Measurements from ENCODE around the gene ADM2. TPM values are rescaled to one million over a fixed set of nuclear protein-coding genes. Genes with fewer than 3 reads are reported as not detected.

ADM2 gene
- total RNA-seq, 2 donors from 2014 or later, result 4.0 to 4.2 TPM

GRCh38 chr22:50446708-50447575 is 34.4 kb upstream of the ADM2 start:
- Mint-ChIP-seq H3K4me1 (no peaks in the 10 kb centered on the region), H3K9me3 (no peaks in the 10 kb centered on the region), H3K36me3 (ENCODE audit: low read depth) (peaks cover 52% of the 10 kb centered on the region), H3K27ac (no peak overlapping the region), H3K4me3 (no peak overlapping the region), H3K27me3 (ENCODE audit: insufficient read depth) (no peaks in the 10 kb centered on the region)
- Histone ChIP-seq H3K27me3 (ENCODE audit: control insufficient read depth, insufficient read depth, low read length, poor library complexity, severe bottlenecking) (no peaks in the 10 kb centered on the region), H3K9me3 (ENCODE audit: control insufficient read depth, low read length) (no peaks in the 10 kb centered on the region), H3K9ac (ENCODE audit: extremely low read depth, low read length, poor library complexity, severe bottlenecking) (no peak overlapping the region), H3K27ac (ENCODE audit: low read depth, low read length) (no peak overlapping the region), H3K4me3 (ENCODE audit: low read length) (no peak overlapping the region), H3K4me1 (ENCODE audit: control insufficient read depth, insufficient read depth, low read length) (no peaks in the 10 kb centered on the region), H3K36me3 (ENCODE audit: control insufficient read depth, insufficient read depth, low read length) (peaks cover 40% of the 10 kb centered on the region)
- DNase-seq, result no peak
- peak; percentile 19 for TF ChIP-seq CTCF (conservative IDR thresholded peaks at IDR 0.05)
- 94 to 96% methylated on average over 41 to 54 of the region's 54 CpGs for WGBS, 2 experiments (ENCODE audit: insufficient coverage in 1 of 2, insufficient read length in 1 of 2)

- WGBS, 2 experiments (ENCODE audit: insufficient coverage in 1 of 2, insufficient read length in 1 of 2), result 96 to 98% methylated on average over 14 to 27 of the region's 27 CpGs
- TF ChIP-seq CTCF (conservative IDR thresholded peaks at IDR 0.05), result no peak
- H3K27ac Mint-ChIP-seq, result peak overlapping the region; percentile 36
These were observed 33.5 kb upstream of the ADM2 start for GRCh38 chr22:50447576-50448551.

GRCh38 chr22:50452649-50453048 is 28.7 kb upstream of the ADM2 start:
- no peak overlapping the region for H3K27ac ChIP-seq (ENCODE audit: low read depth, low read length)
- H3K36me3 Mint-ChIP-seq (ENCODE audit: low read depth), result peaks cover 63% of the 10 kb centered on the region

More at GRCh38 chr22:50447576-50448551, 33.5 kb upstream of the ADM2 start:
- H3K4me3 Mint-ChIP-seq, result no peak overlapping the region
- Histone ChIP-seq H3K36me3 (ENCODE audit: control insufficient read depth, insufficient read depth, low read length) (peaks cover 43% of the 10 kb centered on the region), H3K27ac (ENCODE audit: low read depth, low read length) (no peak overlapping the region), H3K27me3 (ENCODE audit: control insufficient read depth, insufficient read depth, low read length, poor library complexity, severe bottlenecking) (no peaks in the 10 kb centered on the region), H3K4me3 (ENCODE audit: low read length) (no peak overlapping the region), H3K4me1 (ENCODE audit: control insufficient read depth, insufficient read depth, low read length) (no peaks in the 10 kb centered on the region), H3K9me3 (ENCODE audit: control insufficient read depth, low read length) (no peaks in the 10 kb centered on the region), H3K9ac (ENCODE audit: extremely low read depth, low read length, poor library complexity, severe bottlenecking) (no peak overlapping the region)
- H3K27me3 Mint-ChIP-seq (ENCODE audit: insufficient read depth), result no peaks in the 10 kb centered on the region
- H3K9me3 Mint-ChIP-seq, result no peaks in the 10 kb centered on the region
- DNase-seq, result no peak
- H3K4me1 Mint-ChIP-seq, result no peaks in the 10 kb centered on the region
- peaks cover 55% of the 10 kb centered on the region for H3K36me3 Mint-ChIP-seq (ENCODE audit: low read depth)

More at GRCh38 chr22:50452649-50453048, 28.7 kb upstream of the ADM2 start:
- no peaks in the 10 kb centered on the region for H3K9me3 Mint-ChIP-seq
- no peak overlapping the region for H3K9ac ChIP-seq (ENCODE audit: extremely low read depth, low read length, poor library complexity, severe bottlenecking)
- no peak for DNase-seq
- peaks cover 59% of the 10 kb centered on the region for H3K36me3 ChIP-seq (ENCODE audit: control insufficient read depth, insufficient read depth, low read length)
- H3K4me3 Mint-ChIP-seq, result no peak overlapping the region
- no peak overlapping the region for H3K4me3 ChIP-seq (ENCODE audit: low read length)
- no peak for TF ChIP-seq CTCF (conservative IDR thresholded peaks at IDR 0.05)
- H3K27me3 ChIP-seq (ENCODE audit: control insufficient read depth, insufficient read depth, low read length, poor library complexity, severe bottlenecking), result no peaks in the 10 kb centered on the region
- H3K9me3 ChIP-seq (ENCODE audit: control insufficient read depth, low read length), result no peaks in the 10 kb centered on the region
- H3K4me1 ChIP-seq (ENCODE audit: control insufficient read depth, insufficient read depth, low read length), result no peaks in the 10 kb centered on the region
- H3K27ac Mint-ChIP-seq, result no peak overlapping the region
- no peaks in the 10 kb centered on the region for H3K27me3 Mint-ChIP-seq (ENCODE audit: insufficient read depth)
- WGBS, 2 experiments (ENCODE audit: insufficient coverage in 1 of 2, insufficient read length in 1 of 2), result 88 to 100% methylated on average over 1 to 5 of the region's 5 CpGs
- H3K4me1 Mint-ChIP-seq, result no peaks in the 10 kb centered on the region

Measured in endodermal cell (in vitro differentiated cells).